Ectodermal cell (in vitro differentiated cells): ENCODE measurements around the gene OR10A5.
"Not testable (repeated sequence)": the region's sequence is repeated elsewhere in the genome, so short reads cannot be mapped to it uniquely, and the experiment has no call there.

Source experiments
- H3K27ac ChIP-seq: 2 replicates; pipeline ENCODE4 v1.7.0; 2013; ENCODE audit warnings: mild to moderate bottlenecking, low read depth, low read length; ENCODE audit not compliant: insufficient read depth, poor library complexity, severe bottlenecking
- H3K27me3 ChIP-seq: 2 replicates; pipeline ENCODE4 v1.7.0; 2013; ENCODE audit warnings: mild to moderate bottlenecking, low read length; ENCODE audit not compliant: insufficient read depth, control insufficient read depth, poor library complexity, severe bottlenecking
- H3K36me3 ChIP-seq: one replicate; pipeline ENCODE4 v1.7.0; 2013; ENCODE audit warnings: low read length; ENCODE audit not compliant: control insufficient read depth, insufficient read depth
- H3K4me1 ChIP-seq: one replicate; pipeline ENCODE4 v1.7.0; 2013; ENCODE audit warnings: low read length; ENCODE audit not compliant: control insufficient read depth, insufficient read depth
- H3K4me3 ChIP-seq: 2 replicates; pipeline ENCODE4 v1.7.0; 2013; ENCODE audit warnings: low read depth, low read length, control low read depth; ENCODE audit not compliant: insufficient read depth
- H3K9me3 ChIP-seq: 2 replicates; pipeline ENCODE4 v1.7.0; 2013; ENCODE audit warnings: mild to moderate bottlenecking, low read length, moderate library complexity; ENCODE audit not compliant: control insufficient read depth
- WGBS, 2 experiments: methylation state at CpG; one replicate each; pipeline ENCODE4 v1.1.7; 2013; ENCODE audit warnings: missing lambda C conversion rate in 2 of 2; 5-methylcytosine and 5-hydroxymethylcytosine counted together

Gene OR10A5

GRCh38 chr11:6871278-6871677 is 25.8 kb downstream of the OR10A5 start:
- no peak overlapping the region for H3K4me3 ChIP-seq
- H3K36me3 ChIP-seq = no peaks in the 10 kb centered on the region
- no peak overlapping the region for H3K27ac ChIP-seq
- no CpG with 5 or more reads among the region's 1 CpG for WGBS, 2 experiments
- H3K27me3 ChIP-seq = no peaks in the 10 kb centered on the region
- no peaks in the 10 kb centered on the region for H3K4me1 ChIP-seq
- no peaks in the 10 kb centered on the region for H3K9me3 ChIP-seq

GRCh38 chr11:6875761-6876160 is 30.3 kb downstream of the OR10A5 start:
- Histone ChIP-seq H3K36me3 (no peaks in the 10 kb centered on the region), H3K4me3 (no peak overlapping the region), H3K4me1 (no peaks in the 10 kb centered on the region), H3K27me3 (no peaks in the 10 kb centered on the region), H3K9me3 (no peaks in the 10 kb centered on the region), H3K27ac (no peak overlapping the region)
- 93 to 95% methylated on average over 1 to 2 of the region's 2 CpGs for WGBS, 2 experiments

- Histone ChIP-seq H3K4me1 (no peaks in the 10 kb centered on the region), H3K9me3 (no peaks in the 10 kb centered on the region), H3K36me3 (no peaks in the 10 kb centered on the region), H3K4me3 (no peak within 1 kb of the TSS), H3K27ac (no peak within 1 kb of the TSS), H3K27me3 (no peaks in the 10 kb centered on the region)
- 93% methylated on average over 1 of the region's 1 CpG for WGBS, 2 experiments
Observed at GRCh38 chr11:6876325-6876724, 30.8 kb downstream of the OR10A5 start, which contains the start of gene OR10A4. TSS of gene OR10A4 (plus strand) at chr11:6876625. CDS start at chr11:6876648, 23 bp downstream.

- Histone ChIP-seq H3K27ac (no peak overlapping the region), H3K4me3 (no peak overlapping the region), H3K4me1 (no peaks in the 10 kb centered on the region), H3K36me3 (no peaks in the 10 kb centered on the region), H3K9me3 (no peaks in the 10 kb centered on the region), H3K27me3 (no peaks in the 10 kb centered on the region)
- 94 to 96% methylated on average over 3 of the region's 3 CpGs for WGBS, 2 experiments
Observed at GRCh38 chr11:6876914-6877313, 31.4 kb downstream of the OR10A5 start.

GRCh38 chr11:6882751-6883150 is 37.3 kb downstream of the OR10A5 start:
- Histone ChIP-seq H3K36me3 (no peaks in the 10 kb centered on the region), H3K4me3 (no peak overlapping the region), H3K4me1 (no peaks in the 10 kb centered on the region), H3K27ac (no peak overlapping the region), H3K27me3 (no peaks in the 10 kb centered on the region), H3K9me3 (no peaks in the 10 kb centered on the region)

GRCh38 chr11:6887711-6888110 is 42.2 kb downstream of the OR10A5 start:
- not testable (repeated sequence) for H3K4me3 ChIP-seq, H3K27ac ChIP-seq, H3K36me3 ChIP-seq, H3K27me3 ChIP-seq, H3K4me1 ChIP-seq, H3K9me3 ChIP-seq
- WGBS, 2 experiments = 91 to 93% methylated on average over 4 to 5 of the region's 5 CpGs

- H3K9me3 ChIP-seq = no peaks in the 10 kb centered on the region
- 91% methylated on average over 4 of the region's 4 CpGs for WGBS, 2 experiments
- no peaks in the 10 kb centered on the region for H3K27me3 ChIP-seq
- no peaks in the 10 kb centered on the region for H3K36me3 ChIP-seq
- H3K27ac ChIP-seq = no peak overlapping the region
- no peaks in the 10 kb centered on the region for H3K4me1 ChIP-seq
- H3K4me3 ChIP-seq = no peak overlapping the region
Observed at GRCh38 chr11:6888830-6889229, 43.3 kb downstream of the OR10A5 start.

- H3K4me1 ChIP-seq = no peaks in the 10 kb centered on the region
- WGBS, 2 experiments = 81 to 86% methylated on average over 1 of the region's 1 CpG
- H3K27me3 ChIP-seq = no peaks in the 10 kb centered on the region
- H3K9me3 ChIP-seq = no peaks in the 10 kb centered on the region
- H3K36me3 ChIP-seq = no peaks in the 10 kb centered on the region
- H3K27ac ChIP-seq = no peak overlapping the region
- no peak overlapping the region for H3K4me3 ChIP-seq
Observed at GRCh38 chr11:6889835-6890234, 44.4 kb downstream of the OR10A5 start.

- no peaks in the 10 kb centered on the region for H3K27me3 ChIP-seq
Observed at GRCh38 chr11:6892400-6892799, 46.9 kb downstream of the OR10A5 start, which contains the start of gene OR2D2. TSS of gene OR2D2 (minus strand) at chr11:6892500. CDS start at chr11:6892500, 0 bp downstream.

GRCh38 chr11:6894097-6894496 is 48.6 kb downstream of the OR10A5 start:
- no peaks in the 10 kb centered on the region for H3K4me1 ChIP-seq
- no peaks in the 10 kb centered on the region for H3K9me3 ChIP-seq
- H3K27ac ChIP-seq = no peak overlapping the region
- no peaks in the 10 kb centered on the region for H3K27me3 ChIP-seq
- no peaks in the 10 kb centered on the region for H3K36me3 ChIP-seq
- H3K4me3 ChIP-seq = no peak overlapping the region

More at GRCh38 chr11:6892400-6892799, 46.9 kb downstream of the OR10A5 start, which contains the start of gene OR2D2:
- Histone ChIP-seq H3K9me3 (no peaks in the 10 kb centered on the region), H3K36me3 (no peaks in the 10 kb centered on the region), H3K4me3 (no peak within 1 kb of the TSS), H3K4me1 (no peaks in the 10 kb centered on the region), H3K27ac (no peak within 1 kb of the TSS)
- WGBS, 2 experiments = 94 to 100% methylated on average over 2 of the region's 2 CpGs

GRCh38 chr11:6895010-6895409 is 49.5 kb downstream of the OR10A5 start:
- Histone ChIP-seq H3K27me3 (no peaks in the 10 kb centered on the region), H3K4me3 (no peak overlapping the region), H3K36me3 (no peaks in the 10 kb centered on the region), H3K4me1 (no peaks in the 10 kb centered on the region), H3K9me3 (no peaks in the 10 kb centered on the region), H3K27ac (no peak overlapping the region)
